COLO829 (cell line): ENCODE results near the gene TSSK6.

Source experiments
- DNase-seq: peaks from one replicate; pipeline ENCODE4 v3.0.0; 2012; ENCODE audit warnings: low spot score

The TSSK6 gene

DNA sequence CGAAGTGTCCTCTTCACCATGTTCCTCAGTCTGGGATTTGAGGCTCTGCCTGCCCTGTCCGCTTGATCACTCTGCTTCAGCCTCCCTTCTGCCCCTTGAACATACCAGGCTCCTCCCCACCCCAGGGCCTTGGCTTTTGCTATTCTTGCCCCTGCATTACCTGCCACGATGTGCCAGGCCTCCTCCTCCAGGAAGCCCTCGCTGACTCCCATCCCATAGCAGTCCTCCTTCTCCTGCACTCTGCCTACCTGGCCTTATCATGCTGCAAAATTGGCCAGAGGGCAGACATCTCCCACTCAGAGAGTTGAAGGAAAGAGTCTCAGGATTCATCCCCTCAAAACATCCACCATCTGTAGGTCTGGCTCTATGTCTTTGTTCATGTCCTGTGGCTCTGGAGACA, 15.5 kb upstream of the TSSK6 start:
- DNase-seq = no peak

DNA sequence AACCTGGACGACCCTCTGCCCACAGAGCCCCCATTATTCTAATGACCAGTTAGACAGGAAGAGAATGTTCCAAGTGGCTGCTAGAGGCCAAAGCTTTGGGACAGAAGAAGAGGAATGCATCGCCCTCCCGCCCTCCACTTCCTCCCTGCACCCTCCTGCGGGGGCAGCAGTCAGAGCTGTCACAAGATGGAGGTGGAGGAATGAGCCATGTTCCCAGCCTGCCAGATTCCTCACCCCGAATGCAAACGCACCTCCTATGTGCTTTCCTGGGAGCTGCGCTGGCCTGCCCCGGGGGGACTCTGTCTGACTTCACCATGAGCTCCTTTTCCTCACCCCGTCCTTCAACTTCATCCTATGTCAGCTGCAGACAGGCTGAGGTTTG, 15.1 kb upstream of the TSSK6 start:
- DNase-seq = no peak

DNA sequence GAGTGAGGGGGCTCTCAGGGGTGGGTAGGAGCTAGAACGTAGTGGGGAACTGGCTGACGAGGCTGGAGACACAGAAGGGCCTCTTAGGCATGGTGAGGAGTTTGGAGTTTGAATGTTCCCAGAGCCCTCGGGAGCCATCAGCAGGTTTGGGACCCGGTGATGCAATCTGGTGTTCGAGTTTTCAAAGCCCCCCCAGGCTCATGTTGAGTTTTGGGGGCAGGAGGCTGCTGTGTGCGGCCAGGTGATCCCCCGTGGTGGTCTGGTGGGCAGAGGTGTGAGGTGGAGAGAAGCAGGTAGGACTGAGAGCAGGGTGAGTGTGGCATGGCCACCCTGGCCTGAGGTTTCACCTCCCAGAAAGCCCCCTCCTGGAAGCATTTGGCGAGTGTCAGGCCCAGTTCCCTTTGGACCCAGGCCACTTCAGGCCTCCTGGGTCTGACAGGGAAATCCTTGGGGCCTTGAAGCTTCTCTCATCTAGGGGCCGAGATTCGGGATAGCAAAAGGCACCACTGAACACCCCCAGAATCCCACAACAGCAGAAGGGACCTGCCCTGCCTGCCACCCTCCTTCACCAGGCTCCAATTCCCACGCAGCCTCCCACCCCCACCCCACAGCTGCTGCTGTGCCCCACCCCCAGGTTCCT, 14.6 kb upstream of the TSSK6 start:
- no peak for DNase-seq

DNA sequence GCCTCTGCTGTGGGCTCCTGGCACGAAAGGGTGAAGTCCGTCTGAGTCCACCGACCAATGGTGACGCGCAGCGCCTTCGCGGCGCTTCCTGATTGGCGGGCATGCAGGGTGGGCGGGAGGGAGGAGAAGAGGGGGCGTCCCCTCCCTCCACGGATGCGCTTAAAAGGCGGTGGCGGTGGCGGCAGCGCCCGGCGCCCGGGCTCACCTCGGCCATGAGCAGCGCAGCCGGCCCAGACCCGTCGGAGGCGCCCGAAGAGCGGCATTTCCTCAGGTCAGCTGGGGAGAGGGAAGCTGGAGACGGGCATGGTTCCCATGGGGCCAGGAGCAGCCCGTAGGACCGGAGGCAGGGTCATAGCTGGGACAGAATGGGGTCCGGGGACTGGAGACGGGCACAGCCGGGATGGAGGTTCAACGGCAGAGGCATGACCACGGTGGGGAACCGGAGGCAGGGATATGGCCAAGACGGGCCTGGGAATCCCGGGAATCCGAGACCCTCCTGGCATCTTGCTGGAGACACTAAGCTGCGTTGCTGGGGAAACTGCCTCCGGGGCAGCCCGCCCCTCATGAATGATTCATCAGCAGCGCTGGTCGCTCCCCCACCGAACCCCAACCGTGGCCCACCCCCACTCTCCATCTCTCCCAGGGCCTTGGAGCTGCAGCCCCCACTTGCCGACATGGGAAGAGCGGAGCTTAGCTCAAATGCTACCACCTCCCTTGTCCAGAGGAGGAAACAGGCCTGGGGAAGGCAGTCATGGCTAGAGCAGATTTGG, 13.6 kb upstream of the TSSK6 start, which contains the start of gene YJEFN3:
TSS of gene YJEFN3 (plus strand) at position 191 of the 770 bp plus-strand sequence. CDS start at position 213, 22 bp downstream.
- no peak for DNase-seq

DNA sequence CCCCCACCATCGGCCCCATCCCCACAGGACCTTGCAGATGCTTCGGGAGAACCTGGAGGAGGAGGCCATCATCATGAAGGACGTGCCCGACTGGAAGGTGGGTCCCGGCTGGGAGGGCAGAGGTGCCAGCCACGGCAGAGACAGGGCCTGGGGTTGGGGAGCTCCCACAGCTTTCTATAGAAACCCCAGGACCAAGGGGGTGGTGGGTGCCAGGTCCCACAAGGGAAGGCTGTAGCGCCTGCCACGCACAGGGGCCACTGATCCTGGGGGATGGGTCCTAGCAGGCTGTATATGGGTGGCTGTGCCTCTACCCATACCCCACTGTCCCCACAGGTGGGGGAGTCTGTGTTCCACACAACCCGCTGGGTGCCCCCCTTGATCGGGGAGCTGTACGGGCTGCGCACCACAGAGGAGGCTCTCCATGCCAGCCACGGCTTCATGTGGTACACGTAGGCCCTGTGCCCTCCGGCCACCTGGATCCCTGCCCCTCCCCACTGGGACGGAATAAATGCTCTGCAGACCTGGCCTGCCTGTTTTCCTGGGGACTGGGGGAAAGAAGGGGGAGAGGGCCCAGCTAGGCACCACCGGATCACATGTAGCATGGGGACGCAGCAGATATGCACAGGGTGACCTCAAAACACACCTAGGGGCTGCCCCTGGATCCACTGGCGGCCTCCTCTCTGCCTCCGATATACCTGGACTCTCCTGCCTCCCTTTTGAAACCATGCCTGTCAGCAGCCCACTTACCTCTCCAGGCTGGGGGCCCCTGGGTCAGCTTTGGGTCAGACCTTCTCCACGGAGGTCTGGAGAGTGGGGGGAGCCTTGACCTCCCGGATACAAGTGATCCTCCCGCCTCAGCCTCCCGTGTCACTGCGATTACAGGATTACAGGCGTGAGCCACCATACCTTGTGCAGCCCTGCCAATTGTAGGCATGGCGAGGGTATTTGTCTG, 12.6 kb upstream of the TSSK6 start:
- DNase-seq = no peak

DNA sequence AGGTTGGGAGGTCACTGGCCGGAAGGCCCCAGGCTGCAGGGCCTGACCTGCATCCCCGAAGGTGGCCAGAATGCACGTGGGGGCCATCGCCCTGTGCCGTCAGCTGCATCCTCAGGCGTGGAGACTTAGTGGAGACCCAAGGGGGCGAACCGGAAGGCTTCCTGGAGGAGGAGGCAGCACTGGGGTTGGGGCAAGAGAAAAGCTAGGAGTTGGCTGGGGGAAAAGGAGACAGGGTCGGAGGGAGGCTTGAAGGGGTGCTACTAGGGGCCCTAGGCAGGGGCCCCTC, 12.0 kb upstream of the TSSK6 start:
- no peak for DNase-seq

DNA sequence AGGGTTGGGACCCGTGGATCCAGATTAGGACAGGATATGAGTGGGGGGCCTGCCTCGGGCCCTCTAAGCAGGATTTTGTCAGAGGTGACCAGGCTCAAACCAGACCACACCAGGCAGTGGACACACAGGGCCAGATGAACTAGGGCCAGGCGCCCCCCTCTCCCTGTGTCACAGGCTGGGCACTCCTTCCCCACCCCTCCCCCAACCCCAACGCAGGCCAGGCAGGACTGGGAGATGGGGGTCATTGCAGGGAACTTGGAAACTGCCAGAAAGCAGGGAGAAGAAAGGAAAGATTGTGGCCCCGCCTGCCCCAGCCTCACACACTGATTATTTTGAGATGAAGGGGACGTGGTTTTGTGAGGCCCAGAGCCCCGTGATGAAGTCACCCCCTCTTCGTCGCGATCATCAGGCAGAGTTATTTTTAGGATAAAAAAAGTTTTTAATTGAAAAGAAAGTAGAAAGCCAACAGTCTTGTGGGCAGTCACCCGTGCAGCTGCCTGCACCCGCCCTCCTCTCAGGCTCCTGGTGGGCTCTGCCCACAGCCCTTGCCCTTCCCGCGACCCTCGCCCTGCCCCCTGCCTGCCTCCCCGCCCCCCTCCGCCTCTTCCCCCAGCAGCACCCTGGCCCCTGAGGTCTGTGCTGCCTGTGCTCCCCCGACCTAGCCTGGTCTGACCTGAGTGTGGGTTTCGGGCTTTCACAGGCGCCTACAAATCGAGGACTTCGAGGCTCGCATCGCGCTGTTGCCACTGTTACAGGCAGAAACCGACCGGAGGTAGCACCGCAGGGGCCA, 11.4 kb upstream of the TSSK6 start:
- DNase-seq = no peak

DNA sequence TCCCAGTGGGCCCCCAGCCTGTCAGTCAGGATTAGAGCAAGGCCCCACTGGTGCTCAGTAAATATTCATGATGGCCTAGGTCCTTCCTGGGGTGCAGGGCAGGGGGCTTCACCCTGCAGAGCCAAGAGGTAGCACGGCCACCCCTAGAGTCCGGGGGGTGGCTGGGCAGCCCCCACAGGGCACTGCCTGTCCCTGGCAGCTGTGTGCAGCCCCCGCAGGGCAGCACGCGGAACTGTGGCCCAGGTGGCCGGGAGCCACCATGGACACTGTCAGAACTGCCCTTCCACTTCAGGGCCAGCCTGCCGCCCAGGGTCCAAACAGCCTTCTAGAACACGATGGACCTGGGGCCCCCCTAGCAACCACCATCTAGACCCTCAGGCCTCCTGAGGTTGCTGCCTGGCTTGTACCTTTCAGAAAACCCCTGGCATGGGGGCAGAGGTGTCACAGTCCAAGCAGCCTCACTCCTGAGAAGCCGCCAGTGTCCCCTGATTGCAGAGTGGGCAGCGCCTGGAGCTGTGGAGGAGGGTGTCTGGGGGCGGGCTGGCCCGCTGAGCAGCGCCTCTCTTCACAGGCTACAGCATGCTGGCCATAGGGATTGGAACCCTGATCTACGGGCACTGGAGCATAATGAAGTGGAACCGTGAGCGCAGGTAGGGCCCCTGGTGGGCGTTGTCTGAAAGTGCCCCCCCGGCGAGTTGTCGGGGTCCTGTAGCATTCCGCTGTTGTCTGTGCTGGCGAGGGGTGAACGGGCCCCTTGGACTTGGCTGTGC, 10.4 kb upstream of the TSSK6 start:
- no peak for DNase-seq

DNA sequence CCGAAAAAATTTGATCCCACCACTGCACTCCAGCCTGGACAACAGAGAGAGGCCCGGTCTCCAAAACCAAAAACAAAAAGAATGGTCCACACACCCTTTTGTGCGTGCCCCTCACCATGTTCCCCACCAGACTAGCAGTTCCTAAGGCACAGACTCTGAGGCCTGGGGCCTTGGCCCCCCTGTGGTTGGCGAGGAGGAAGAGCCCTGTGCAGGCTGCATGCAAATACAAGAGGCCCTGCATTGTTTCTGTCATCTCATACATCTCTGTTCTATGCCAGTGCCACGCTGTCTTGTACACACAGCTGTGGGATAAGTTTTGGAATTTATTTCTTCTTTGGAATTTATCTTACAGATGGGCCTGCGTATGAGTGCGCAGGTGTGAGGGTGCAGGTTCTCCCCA, 8.7 kb upstream of the TSSK6 start:
- DNase-seq = no peak

DNA sequence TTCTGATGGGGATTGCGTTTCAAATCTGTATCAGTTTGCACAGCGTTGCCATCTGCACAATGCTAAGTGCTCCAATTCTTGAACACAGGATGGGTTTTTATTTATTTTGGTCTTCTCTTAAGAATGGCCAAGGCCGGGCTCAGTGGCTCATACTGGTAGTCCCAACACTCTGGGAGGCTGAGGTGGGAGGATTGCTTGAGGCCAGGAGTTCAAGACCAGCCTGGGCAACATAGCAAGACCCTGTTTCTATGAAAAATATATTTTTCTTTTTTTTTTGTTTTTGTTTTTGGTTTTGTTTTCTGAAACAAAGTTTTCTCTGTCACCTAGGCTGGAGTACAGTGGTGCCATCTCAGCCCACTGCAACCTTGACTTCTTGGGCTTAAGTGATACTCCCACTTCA, 7.8 kb upstream of the TSSK6 start:
- DNase-seq = no peak

DNA sequence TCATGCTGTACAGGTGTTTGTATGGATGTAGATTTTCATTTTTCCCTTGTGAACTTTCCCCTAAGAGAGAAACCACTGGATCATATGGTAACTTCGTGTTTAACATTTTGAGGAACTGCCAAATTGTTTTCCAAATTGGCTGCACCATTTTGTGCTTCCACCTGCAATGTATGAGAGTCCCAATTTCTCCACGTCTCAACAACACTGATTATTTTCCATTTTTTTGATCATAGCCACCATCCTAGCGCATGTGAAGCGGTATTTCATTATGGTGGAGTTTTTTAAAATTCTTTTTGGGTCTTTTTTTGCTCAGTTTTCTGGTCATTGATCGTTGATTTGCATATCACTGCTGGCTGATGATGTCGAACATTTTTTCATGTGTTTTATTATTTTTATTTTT, 5.6 kb upstream of the TSSK6 start:
- DNase-seq = no peak

DNA sequence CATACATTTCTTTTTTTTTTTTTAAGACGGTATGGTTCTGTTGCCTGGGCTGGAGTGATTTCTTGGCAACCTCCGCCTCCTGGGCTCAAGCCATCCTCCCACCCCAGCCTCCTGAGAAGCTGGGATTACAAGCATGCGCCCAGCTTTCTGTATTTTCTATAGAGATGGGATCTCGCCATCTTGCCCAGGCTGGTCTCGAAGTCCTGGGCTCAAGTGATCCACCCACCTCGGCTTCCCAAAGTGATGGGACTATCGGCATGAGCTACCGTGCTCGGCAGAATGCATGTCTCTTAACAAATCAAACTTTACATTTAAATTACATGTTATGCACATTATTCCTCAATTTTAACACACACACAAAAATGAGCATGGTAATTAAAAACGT, 1.9 kb upstream of the TSSK6 start:
- DNase-seq = no peak

DNA sequence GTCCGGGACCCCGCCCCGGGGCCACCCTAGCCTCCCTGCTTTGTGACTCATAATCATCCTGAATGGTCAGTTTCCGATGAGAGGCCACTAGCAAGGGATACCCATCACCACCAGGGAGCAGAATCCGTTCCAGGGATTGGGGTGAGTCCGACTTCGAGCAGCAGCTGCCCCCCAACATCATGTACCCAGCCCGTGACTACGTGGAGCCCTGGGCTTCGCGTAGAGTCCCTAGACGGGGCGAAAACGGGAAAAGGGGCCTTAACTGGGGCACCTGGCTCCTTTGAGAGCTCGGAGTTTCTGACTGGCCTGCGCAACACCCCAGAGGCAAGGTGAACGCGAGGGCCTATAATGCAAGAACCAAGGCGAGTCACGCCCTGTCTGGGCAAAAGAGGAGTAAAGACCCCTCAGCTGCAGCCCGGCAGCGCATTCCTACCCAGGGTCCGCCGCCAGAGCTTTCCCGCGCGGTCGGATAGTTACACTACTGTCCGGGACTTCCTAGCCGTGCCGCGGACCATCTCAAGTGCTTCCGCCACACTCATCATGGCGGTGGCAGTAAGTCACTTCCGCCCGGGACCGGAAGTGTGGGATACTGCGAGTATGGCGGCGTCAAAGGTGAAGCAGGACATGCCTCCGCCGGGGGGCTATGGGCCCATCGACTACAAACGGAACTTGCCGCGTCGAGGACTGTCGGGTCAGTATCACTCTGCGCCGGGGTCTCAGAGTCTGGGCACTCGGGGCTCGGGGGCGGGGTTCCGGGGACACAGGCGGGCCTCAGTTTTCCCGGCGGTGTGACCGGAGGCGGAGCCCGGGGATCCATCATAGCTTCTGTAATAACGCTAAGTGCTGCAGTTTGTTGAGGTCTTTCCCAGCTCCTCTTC, 533 bp upstream of the TSSK6 start, which contains the start of gene NDUFA13:
TSS of gene NDUFA13 (plus strand) at position 584 of the 878 bp plus-strand sequence. CDS start at position 598, 14 bp downstream.
- peak; percentile 90 for DNase-seq

DNA sequence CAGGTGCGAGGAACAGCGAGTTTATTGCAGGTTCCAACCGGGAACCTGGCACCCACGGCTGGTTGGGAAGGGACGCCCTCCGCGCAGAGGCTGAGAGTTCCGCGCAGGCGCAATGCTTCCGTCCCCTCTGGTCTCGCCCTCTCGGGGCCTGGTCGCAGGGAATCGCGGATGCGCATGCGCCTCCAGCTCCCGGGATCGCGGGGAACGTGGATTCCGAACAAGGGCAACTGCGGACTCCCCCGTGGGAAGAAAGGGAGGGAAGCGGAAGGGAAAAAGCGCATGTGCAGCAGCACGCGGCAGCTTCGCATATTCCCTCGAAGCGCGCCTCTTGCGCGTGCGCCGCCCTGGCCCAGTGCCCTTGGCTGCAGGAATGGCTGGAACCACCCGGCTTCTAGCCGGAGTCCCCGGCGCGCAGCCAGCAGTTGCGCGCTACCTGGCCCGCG, 1.1 kb downstream of the TSSK6 start:
- DNase-seq = no peak

DNA sequence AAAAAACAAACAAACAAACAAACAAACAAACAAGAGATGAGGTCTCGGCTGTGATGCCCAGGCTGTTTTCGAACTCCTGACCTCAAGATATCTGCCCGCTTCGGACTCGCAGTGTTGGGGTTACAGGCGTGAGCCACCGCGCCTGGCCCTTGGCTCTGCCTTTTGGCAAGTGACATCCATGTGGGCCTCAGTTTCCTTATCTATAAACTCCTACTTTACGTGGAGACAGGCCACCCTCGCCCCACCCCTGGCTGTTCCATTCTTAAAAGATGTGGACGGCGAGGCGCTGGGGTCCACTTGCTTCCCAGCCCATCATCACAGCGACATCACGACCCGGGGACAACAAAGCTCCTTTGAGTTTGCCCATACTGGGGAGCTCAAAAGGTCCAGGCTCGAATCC, 1.7 kb downstream of the TSSK6 start:
- DNase-seq = no peak

DNA sequence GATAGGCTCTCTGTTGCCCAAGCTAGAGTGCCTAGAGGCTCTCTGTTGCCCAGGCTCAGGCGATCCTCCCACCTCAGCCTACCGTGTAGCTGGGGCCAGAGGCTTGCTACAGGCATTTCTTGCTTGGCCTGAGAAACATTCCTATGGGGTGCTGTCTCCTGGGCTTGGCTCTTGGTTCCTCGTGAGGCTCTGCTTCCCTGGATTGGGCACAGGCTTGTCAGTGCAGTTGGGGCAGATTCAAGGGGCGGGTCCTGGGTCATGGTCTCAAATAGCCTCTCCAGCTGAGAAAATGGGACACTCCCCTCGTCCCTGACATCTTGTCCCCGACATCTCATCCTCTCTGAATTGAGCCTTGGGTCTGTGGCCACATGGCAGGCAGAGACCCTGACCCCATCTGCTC, 4.9 kb downstream of the TSSK6 start:
- DNase-seq = no peak

DNA sequence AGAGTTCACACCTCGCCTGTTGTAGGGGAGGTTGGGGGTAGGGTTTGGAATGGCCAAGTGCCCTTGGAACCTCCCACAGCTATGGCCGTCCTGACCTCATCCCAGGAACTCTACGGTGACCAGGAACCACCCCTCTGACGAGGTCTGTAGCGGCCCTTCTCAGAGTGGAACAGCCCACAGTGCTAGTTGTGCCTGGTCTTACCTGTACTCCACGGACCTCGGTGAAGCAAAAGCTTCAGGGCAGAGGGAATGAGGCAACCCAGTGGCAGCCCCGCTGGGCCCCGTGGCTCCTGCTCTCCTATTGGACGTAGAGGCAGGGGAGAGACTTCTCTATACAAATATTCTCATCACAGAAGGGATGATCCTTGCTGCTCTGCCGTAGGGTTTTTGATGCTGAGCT, 7.1 kb downstream of the TSSK6 start:
- no peak for DNase-seq

DNA sequence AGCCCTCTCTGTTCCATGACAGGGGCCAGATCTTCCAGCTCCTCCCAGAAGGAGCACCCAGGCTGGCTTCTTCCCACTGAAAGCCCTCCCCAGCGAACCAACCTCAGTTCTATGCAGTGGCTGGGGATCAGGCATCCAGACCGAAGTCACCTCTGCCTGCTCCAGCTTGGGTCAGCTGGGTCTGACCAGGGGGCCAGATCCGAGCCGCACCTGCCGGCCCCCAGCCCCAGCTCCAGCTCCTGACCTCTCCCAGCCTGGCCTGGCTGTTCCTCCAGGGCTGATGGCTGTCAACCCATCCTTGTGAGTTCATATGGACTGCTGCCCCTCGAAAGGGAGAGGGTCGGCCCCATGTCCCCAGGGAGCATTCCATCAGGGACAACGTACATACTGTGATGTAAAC, 8.0 kb downstream of the TSSK6 start:
- DNase-seq = no peak

DNA sequence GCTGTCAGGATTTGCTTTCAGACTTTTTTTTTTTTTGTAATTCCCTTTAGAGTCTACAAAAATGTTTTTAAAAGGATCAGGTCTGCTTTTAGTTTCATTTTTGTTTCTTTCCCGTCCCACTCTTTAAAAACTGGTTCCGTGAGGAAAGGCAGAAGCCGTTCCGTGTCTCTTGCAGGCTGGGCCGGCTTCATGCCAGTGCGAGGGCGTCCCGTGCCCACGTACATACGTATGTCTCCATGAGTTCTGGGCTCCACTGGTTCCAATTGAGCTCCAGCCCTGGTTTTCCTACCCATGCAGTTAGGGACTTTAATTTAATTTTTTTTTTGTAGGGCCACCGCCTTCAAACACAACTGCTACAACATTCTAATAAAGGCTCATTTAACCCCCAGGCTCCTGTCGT, 8.8 kb downstream of the TSSK6 start:
- no peak for DNase-seq

DNA sequence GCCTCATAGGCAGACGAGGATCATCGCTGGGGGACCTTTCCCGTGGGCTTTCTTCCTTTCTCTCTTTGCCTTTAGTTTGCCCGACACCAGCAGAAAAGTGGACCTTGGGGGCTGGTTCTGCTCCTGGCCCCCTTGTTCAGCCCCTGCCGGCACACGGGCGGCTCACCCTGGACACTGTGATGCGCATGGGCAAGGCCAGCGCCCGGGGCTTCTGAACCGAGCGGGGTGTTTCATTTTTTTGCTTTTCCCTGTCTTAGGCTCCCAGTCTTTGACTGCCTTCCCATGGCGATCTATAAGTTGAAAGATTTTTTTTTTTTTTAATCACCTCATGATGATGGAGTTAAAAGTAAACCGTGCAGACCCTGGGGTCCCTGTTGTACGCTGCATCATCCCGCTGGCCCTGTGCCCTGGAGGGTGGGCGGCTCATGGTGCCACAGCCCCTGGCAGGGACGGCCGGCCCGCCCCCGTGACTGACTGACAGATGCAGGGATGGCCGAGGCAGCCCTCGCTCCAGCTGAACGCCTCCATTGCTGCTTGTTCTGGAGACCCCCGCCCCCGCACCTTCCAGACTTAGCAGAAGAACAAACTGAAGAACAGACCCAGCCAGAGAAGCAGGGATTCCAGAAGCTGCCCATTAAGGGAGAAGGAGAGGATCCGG, 9.6 kb downstream of the TSSK6 start:
- DNase-seq = no peak
